GM11168 (cell line): ENCODE results near the gene FARP2.
"Not testable (repeated sequence)": the region's sequence is repeated elsewhere in the genome, so short reads cannot be mapped to it uniquely, and the experiment has no call there.

ENCODE experiments used
- in situ Hi-C: fragments of 300-500 bp; cut with MboI; formaldehyde crosslinking; loops from one replicate; pipeline ENCODE4 v1.12.0; 2022; ENCODE audit warnings: low sequenced_read_pairs; ENCODE audit not compliant: unreplicated experiment

Gene FARP2

GRCh38 chr2:241355983-241356870 lies at the start of gene FARP2:
Gene FARP2 (plus strand): TSS chr2:241356285. CDS start chr2:241373108, 16,823 bp downstream.
- in situ Hi-C loops, result no loop called here

GRCh38 chr2:241307055-241307454 lies 49.0 kb upstream of the FARP2 start:
- in situ Hi-C loops, result no loop called here

GRCh38 chr2:241308267-241308666 lies 47.8 kb upstream of the FARP2 start:
- in situ Hi-C loops, result no loop called here

GRCh38 chr2:241308832-241309500 lies 47.1 kb upstream of the FARP2 start:
- in situ Hi-C loops, result no loop called here

GRCh38 chr2:241309684-241310117 lies 46.4 kb upstream of the FARP2 start:
- in situ Hi-C loops, result no loop called here

GRCh38 chr2:241310917-241311566 lies 45.0 kb upstream of the FARP2 start:
- in situ Hi-C loops, result no loop called here

- in situ Hi-C loops, result no loop called here
Observed at GRCh38 chr2:241312082-241312481, 44.0 kb upstream of the FARP2 start.

- in situ Hi-C loops, result no loop called here
Observed at GRCh38 chr2:241313543-241314095, 42.5 kb upstream of the FARP2 start.

GRCh38 chr2:241314226-241315092 lies 41.6 kb upstream of the FARP2 start:
- in situ Hi-C loops, result no loop called here

- in situ Hi-C loops, result no loop called here
Observed at GRCh38 chr2:241315093-241315878, 40.8 kb upstream of the FARP2 start, which contains the start of gene HDLBP. Gene HDLBP (minus strand): TSS chr2:241315672. CDS start chr2:241266869, 48,803 bp downstream.

GRCh38 chr2:241315879-241316631 lies 40.0 kb upstream of the FARP2 start, which contains the start of gene SEPTIN2:
Gene SEPTIN2 (plus strand): TSS chr2:241315925. CDS start chr2:241324233, 8,308 bp downstream.
- in situ Hi-C loops, result no loop called here

GRCh38 chr2:241316825-241317224 lies 39.3 kb upstream of the FARP2 start:
- in situ Hi-C loops, result no loop called here

GRCh38 chr2:241317391-241317790 lies 38.7 kb upstream of the FARP2 start:
- in situ Hi-C loops, result no loop called here

GRCh38 chr2:241318830-241319229 lies 37.3 kb upstream of the FARP2 start:
- in situ Hi-C loops, result not testable (repeated sequence)

GRCh38 chr2:241320394-241320793 lies 35.7 kb upstream of the FARP2 start:
- in situ Hi-C loops, result no loop called here

- in situ Hi-C loops, result no loop called here
Observed at GRCh38 chr2:241321033-241321432, 35.1 kb upstream of the FARP2 start.

GRCh38 chr2:241321886-241322285 lies 34.2 kb upstream of the FARP2 start:
- in situ Hi-C loops, result no loop called here

GRCh38 chr2:241323778-241324177 lies 32.3 kb upstream of the FARP2 start:
- in situ Hi-C loops, result no loop called here
